GM12872 (cell line): ENCODE results near the gene BCKDK.

Source experiments
- CTCF ChIP-seq: IDR thresholded peaks from 3 replicates; pipeline ENCODE4 v1.5.1; 2011; ENCODE audit warnings: low read depth, mild to moderate bottlenecking, low read length, moderate library complexity; ENCODE audit not compliant: insufficient read depth

The BCKDK gene

GRCh38 chr16:31112711-31113110, 4.5 kb downstream of the BCKDK start:
- TF ChIP-seq CTCF, result no peak

- TF ChIP-seq CTCF, result no peak
Observed at GRCh38 chr16:31113121-31114120, 5.2 kb downstream of the BCKDK start.

- TF ChIP-seq CTCF, result no peak
Observed at GRCh38 chr16:31114468-31114867, 6.3 kb downstream of the BCKDK start.

- TF ChIP-seq CTCF, result no peak
Observed at GRCh38 chr16:31117384-31118222, 9.4 kb downstream of the BCKDK start, which contains the start of gene KAT8. Gene KAT8, plus strand, starts transcription at chr16:31117664. Its CDS starts 18 bp downstream, at chr16:31117682.

GRCh38 chr16:31118223-31119155, 10.3 kb downstream of the BCKDK start:
- TF ChIP-seq CTCF, result no peak

- TF ChIP-seq CTCF, result no peak
Observed at GRCh38 chr16:31120129-31120528, 11.9 kb downstream of the BCKDK start.
